Caco-2 (cell line): ENCODE measurements around the gene GSTM5. TPM values are rescaled to one million over a fixed set of nuclear protein-coding genes. Genes with fewer than 3 reads are reported as not detected.
"Not testable (repeated sequence)": the region's sequence is repeated elsewhere in the genome, so short reads cannot be mapped to it uniquely, and the experiment has no call there.

ENCODE experiments used
- BruUV-seq: library from RNA; stranded (reverse); fragments of 400-500 nt; replicated peaks from 2 replicates; lab custom pipeline; 2021; lab: Mats Ljungman, UMichigan
- CTCF ChIA-PET: fragments of 300-600 bp; sonication (Branson Sonifier 250); formaldehyde crosslinking; loops from one replicate; lab custom pipeline; 2022; ENCODE audit warnings: antibody characterized with exemption; lab: Charles Lee
- POLR2A ChIA-PET: fragments of 300-600 bp; sonication (Branson Sonifier 250); formaldehyde crosslinking; loops from one replicate; lab custom pipeline; 2022; ENCODE audit warnings: antibody characterized with exemption; lab: Charles Lee
- DNase-seq, 2 experiments: peaks; one replicate each; pipeline versions ENCODE4 v3.0.0 to v3.0.0-alpha.2; 2020 to 2022
- H3K27me3 ChIP-seq: replicated peaks from 2 replicates; pipeline ENCODE4 v1.6.0; 2011; ENCODE audit warnings: low read length; ENCODE audit not compliant: control insufficient read depth, insufficient read depth
- H3K36me3 ChIP-seq: 2 replicates; pipeline ENCODE4 v1.5.1; 2011; ENCODE audit warnings: low read length; ENCODE audit not compliant: control insufficient read depth, insufficient read depth
- H3K4me1 ChIP-seq: fragments of 250-450 bp; sonication (Bioruptor Pico); 2 replicates; pipeline ENCODE4 v1.5.1; 2020; ENCODE audit warnings: mild to moderate bottlenecking
- H3K4me3 ChIP-seq: 2 replicates; pipeline ENCODE4 v1.5.1; 2011; ENCODE audit warnings: low read depth, mild to moderate bottlenecking, control low read depth, low read length
- H3K9me3 ChIP-seq: fragments of 250-450 bp; sonication (Bioruptor Pico); 2 replicates; pipeline ENCODE4 v1.5.1; 2020; ENCODE audit warnings: mild to moderate bottlenecking, moderate library complexity
- H3K27ac Mint-ChIP-seq: one replicate; pipeline ENCODE4 v1.8.0; 2022; ENCODE audit warnings: mixed read lengths; ENCODE audit not compliant: unreplicated experiment
- H3K27me3 Mint-ChIP-seq: one replicate; pipeline ENCODE4 v1.8.0; 2022; ENCODE audit warnings: mixed read lengths; ENCODE audit not compliant: insufficient read depth, unreplicated experiment
- H3K36me3 Mint-ChIP-seq: one replicate; pipeline ENCODE4 v1.8.0; 2022; ENCODE audit warnings: mild to moderate bottlenecking, mixed read lengths; ENCODE audit not compliant: insufficient read depth, unreplicated experiment
- H3K4me1 Mint-ChIP-seq: one replicate; pipeline ENCODE4 v1.8.0; 2022; ENCODE audit warnings: low read depth, mixed read lengths; ENCODE audit not compliant: unreplicated experiment
- H3K4me3 Mint-ChIP-seq: one replicate; pipeline ENCODE4 v1.8.0; 2022; ENCODE audit warnings: mild to moderate bottlenecking, moderate library complexity, mixed read lengths; ENCODE audit not compliant: unreplicated experiment
- H3K9me3 Mint-ChIP-seq: one replicate; pipeline ENCODE4 v1.8.0; 2022; ENCODE audit warnings: mixed read lengths; ENCODE audit not compliant: unreplicated experiment
- intact Hi-C: fragments of 100-400 bp; cut with micrococcal nuclease; formaldehyde crosslinking; loops from one replicate; pipeline ENCODE4 v1.10.0; 2022; ENCODE audit not compliant: unreplicated experiment
- total RNA-seq: library from RNA; stranded (reverse); gene quantifications from 2 replicates; pipeline ENCODE4 v1.2.3, GENCODE V29; 2022
- TF ChIP-seq, protein P1 (sequence below), 2 experiments: fragments of 200-600 bp in 1 of 2; IDR thresholded peaks; 1 replicate in 1 of 2; 2 replicates in 1 of 2; pipeline versions ENCODE4 v1.5.1 to v1.8.0; 2011 to 2022; ENCODE audit warnings: antibody characterized with exemption in 1 of 2, control low read depth in 1 of 2, inconsistent platforms in 1 of 2, low read depth in 1 of 2, low read length in 1 of 2, mild to moderate bottlenecking in 1 of 2, moderate library complexity in 1 of 2; ENCODE audit not compliant: insufficient read depth in 1 of 2, severe bottlenecking in 1 of 2, unreplicated experiment in 1 of 2

The GSTM5 gene
- total RNA-seq, 1 experiment from 2014 or later, result 6.0 TPM

GRCh38 chr1:109671067-109671466 lies 41.0 kb upstream of the GSTM5 start:
- POLR2A ChIA-PET, result no interaction called here

GRCh38 chr1:109673861-109674260 lies 38.2 kb upstream of the GSTM5 start:
- DNase-seq, H3K4me1 ChIP-seq, intact Hi-C loops, POLR2A ChIA-PET, H3K27ac Mint-ChIP-seq, H3K4me3 Mint-ChIP-seq, H3K9me3 Mint-ChIP-seq, BruUV-seq, CTCF ChIA-PET, H3K36me3 ChIP-seq, H3K27me3 Mint-ChIP-seq, H3K4me3 ChIP-seq, H3K36me3 Mint-ChIP-seq, H3K9me3 ChIP-seq, H3K4me1 Mint-ChIP-seq, H3K27me3 ChIP-seq: not testable (repeated sequence)

More at GRCh38 chr1:109671067-109671466, 41.0 kb upstream of the GSTM5 start:
- TF ChIP-seq, protein P1, sequence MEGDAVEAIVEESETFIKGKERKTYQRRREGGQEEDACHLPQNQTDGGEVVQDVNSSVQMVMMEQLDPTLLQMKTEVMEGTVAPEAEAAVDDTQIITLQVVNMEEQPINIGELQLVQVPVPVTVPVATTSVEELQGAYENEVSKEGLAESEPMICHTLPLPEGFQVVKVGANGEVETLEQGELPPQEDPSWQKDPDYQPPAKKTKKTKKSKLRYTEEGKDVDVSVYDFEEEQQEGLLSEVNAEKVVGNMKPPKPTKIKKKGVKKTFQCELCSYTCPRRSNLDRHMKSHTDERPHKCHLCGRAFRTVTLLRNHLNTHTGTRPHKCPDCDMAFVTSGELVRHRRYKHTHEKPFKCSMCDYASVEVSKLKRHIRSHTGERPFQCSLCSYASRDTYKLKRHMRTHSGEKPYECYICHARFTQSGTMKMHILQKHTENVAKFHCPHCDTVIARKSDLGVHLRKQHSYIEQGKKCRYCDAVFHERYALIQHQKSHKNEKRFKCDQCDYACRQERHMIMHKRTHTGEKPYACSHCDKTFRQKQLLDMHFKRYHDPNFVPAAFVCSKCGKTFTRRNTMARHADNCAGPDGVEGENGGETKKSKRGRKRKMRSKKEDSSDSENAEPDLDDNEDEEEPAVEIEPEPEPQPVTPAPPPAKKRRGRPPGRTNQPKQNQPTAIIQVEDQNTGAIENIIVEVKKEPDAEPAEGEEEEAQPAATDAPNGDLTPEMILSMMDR (IDR thresholded peaks at IDR 0.05; ENCODE audit: insufficient read depth in 1 of 2, low read depth in 1 of 2, low read length in 1 of 2, severe bottlenecking in 1 of 2, unreplicated experiment in 1 of 2), result no peak
- BruUV-seq, result no TSS peak
- Mint-ChIP-seq H3K9me3 (no peaks in the 10 kb centered on the region), H3K4me3 (no peak overlapping the region), H3K36me3 (no peaks in the 10 kb centered on the region), H3K4me1 (no peaks in the 10 kb centered on the region), H3K27me3 (no peaks in the 10 kb centered on the region), H3K27ac (no peak overlapping the region)
- intact Hi-C loops, result no loop called here
- Histone ChIP-seq H3K9me3 (no peaks in the 10 kb centered on the region), H3K36me3 (no peaks in the 10 kb centered on the region), H3K4me3 (no peak overlapping the region), H3K4me1 (no peaks in the 10 kb centered on the region), H3K27me3 (no peaks in the 10 kb centered on the region)
- CTCF ChIA-PET, result interaction anchor here (1.0 kb wide), 1 partner anchor 47 kb away, joined by 3 read pairs; no protein-coding TSS in a partner anchor
- no peak for DNase-seq

GRCh38 chr1:109676683-109677381 lies 35.2 kb upstream of the GSTM5 start:
- H3K27me3 Mint-ChIP-seq, H3K4me1 Mint-ChIP-seq, H3K9me3 ChIP-seq, POLR2A ChIA-PET, CTCF ChIA-PET, H3K4me1 ChIP-seq, H3K36me3 ChIP-seq, H3K27ac Mint-ChIP-seq, H3K36me3 Mint-ChIP-seq, BruUV-seq, intact Hi-C loops, H3K27me3 ChIP-seq, H3K9me3 Mint-ChIP-seq, H3K4me3 Mint-ChIP-seq, DNase-seq, H3K4me3 ChIP-seq: not testable (repeated sequence)

- Mint-ChIP-seq H3K4me3 (no peak overlapping the region), H3K4me1 (no peaks in the 10 kb centered on the region), H3K27ac (no peak overlapping the region), H3K27me3 (no peaks in the 10 kb centered on the region), H3K9me3 (no peaks in the 10 kb centered on the region), H3K36me3 (no peaks in the 10 kb centered on the region)
- Histone ChIP-seq H3K9me3 (no peaks in the 10 kb centered on the region), H3K27me3 (no peaks in the 10 kb centered on the region), H3K4me3 (no peak overlapping the region), H3K36me3 (no peaks in the 10 kb centered on the region), H3K4me1 (no peaks in the 10 kb centered on the region)
- TF ChIP-seq, protein P1 (IDR thresholded peaks at IDR 0.05; ENCODE audit: insufficient read depth in 1 of 2, low read depth in 1 of 2, low read length in 1 of 2, severe bottlenecking in 1 of 2, unreplicated experiment in 1 of 2), result no peak
- intact Hi-C loops, result no loop called here
- ChIA-PET POLR2A (no interaction called here), CTCF (no interaction called here)
- BruUV-seq, result no TSS peak
- DNase-seq, result no peak
Observed at GRCh38 chr1:109677459-109677858, 34.6 kb upstream of the GSTM5 start.

GRCh38 chr1:109678637-109679036 lies 33.4 kb upstream of the GSTM5 start:
- intact Hi-C loops, DNase-seq, CTCF ChIA-PET, H3K27ac Mint-ChIP-seq, H3K9me3 Mint-ChIP-seq, H3K36me3 ChIP-seq, H3K4me1 ChIP-seq, H3K4me3 ChIP-seq, H3K9me3 ChIP-seq, H3K4me3 Mint-ChIP-seq, H3K4me1 Mint-ChIP-seq, H3K27me3 ChIP-seq, POLR2A ChIA-PET, H3K27me3 Mint-ChIP-seq, BruUV-seq, H3K36me3 Mint-ChIP-seq: not testable (repeated sequence)
